Measurements from ENCODE around the gene ARID1B.

The ARID1B gene

DNA sequence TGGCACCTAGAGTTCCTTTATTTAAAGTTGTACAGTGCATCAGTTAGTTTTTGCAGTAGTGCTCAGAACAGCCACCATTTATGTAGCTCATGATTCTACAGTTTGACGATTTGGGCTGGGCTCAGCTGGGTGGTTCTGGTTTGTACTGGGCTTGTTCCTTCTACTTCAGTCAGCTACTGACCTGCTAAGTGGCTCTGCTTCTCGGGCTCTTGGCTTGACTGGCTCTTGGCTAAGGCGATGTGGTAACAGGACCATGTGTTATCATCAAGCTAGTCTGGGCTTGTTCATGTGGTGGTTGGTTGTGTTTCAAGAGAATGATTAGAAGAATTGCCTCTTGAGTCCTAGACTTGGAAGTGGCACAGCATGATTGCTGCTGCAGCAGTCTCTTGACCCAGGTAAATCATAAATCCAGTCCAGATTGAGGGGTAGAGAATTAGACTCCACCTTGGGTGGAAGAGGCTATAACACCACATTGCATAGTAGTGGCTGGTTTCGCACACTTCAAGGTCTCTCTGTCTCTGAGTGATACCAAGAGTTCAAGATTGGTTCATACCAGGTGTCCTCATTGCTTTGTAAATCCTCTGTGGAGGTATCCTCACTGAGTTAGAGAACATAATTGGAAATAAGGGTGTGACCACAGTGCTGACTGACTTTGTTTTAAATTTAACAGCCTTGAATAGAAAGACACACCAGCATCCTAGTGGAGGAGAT, 253.0 kb downstream of the ARID1B start:
- Histone ChIP-seq H4K8ac (ENCODE audit: low read depth, low read length) (no peak overlapping the region), H2AK5ac (ENCODE audit: low read length) (no peak overlapping the region), H3K27me3 (ENCODE audit: insufficient read depth, low read length) (no peaks in the 10 kb centered on the region), H3K79me1 (ENCODE audit: low read length) (peaks cover 2% of the 10 kb centered on the region), H3K27ac (ENCODE audit: low read depth, low read length) (no peak overlapping the region), H3K14ac (ENCODE audit: low read length) (no peak overlapping the region), H3K18ac (ENCODE audit: low read length) (no peak overlapping the region), H3K4me1 (ENCODE audit: control insufficient read depth in 1 of 2, insufficient read depth in 2 of 2, low read length in 2 of 2) (no peaks in the 10 kb centered on the region), H3K9me3 (ENCODE audit: insufficient read depth, low read depth, low read length) (no peaks in the 10 kb centered on the region), H2BK12ac (ENCODE audit: low read length) (no peak overlapping the region), H2BK5ac (ENCODE audit: low read depth, low read length, poor library complexity) (no peak overlapping the region), H3K23ac (ENCODE audit: low read length) (no peak overlapping the region), H3K4me3 (ENCODE audit: low read depth, low read length) (no peak overlapping the region), H3K4me2 (ENCODE audit: low read length) (no peak overlapping the region), H2AFZ (ENCODE audit: insufficient read depth, low read length, poor library complexity) (no peak overlapping the region), H2BK120ac (ENCODE audit: insufficient read depth, low read length, poor library complexity) (no peak overlapping the region), H4K91ac (ENCODE audit: low read depth, low read length) (no peak overlapping the region), H3K9ac (ENCODE audit: low read length) (no peak overlapping the region), H3K4ac (ENCODE audit: low read depth, low read length) (no peak overlapping the region), H3K79me2 (ENCODE audit: control insufficient read depth, insufficient read depth, low read length, poor library complexity) (peaks cover 3% of the 10 kb centered on the region), H4K12ac (ENCODE audit: low read depth, low read length) (no peak overlapping the region), H3K36me3 (ENCODE audit: control insufficient read depth in 1 of 2, insufficient read depth in 2 of 2, low read length in 2 of 2) (no peaks in the 10 kb centered on the region)
- DNase-seq: no peak
- no CpG with 5 or more reads among the region's 4 CpGs for WGBS (ENCODE audit: extremely low coverage, insufficient coverage, insufficient read length)

DNA sequence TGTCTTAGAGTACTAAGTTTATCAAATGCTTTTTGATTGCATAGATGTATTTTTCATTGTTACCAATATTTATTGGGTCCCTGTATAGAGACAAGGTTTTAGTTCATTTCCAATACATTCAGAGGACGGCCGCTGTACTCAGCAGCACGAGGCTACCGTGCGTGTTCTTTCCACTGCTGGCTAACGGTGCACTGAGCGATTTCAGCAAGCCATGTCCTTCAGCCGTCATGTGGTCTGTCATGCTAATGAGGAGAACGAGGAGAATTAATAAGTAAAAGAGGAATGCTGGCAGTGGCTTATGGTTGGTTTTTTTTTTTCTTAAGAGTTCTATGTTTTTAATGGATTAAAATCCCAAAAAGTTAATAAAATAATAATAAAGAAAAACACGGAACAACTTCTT, 253.6 kb downstream of the ARID1B start:
- Histone ChIP-seq H3K18ac (ENCODE audit: low read length) (no peak overlapping the region), H3K4me1 (ENCODE audit: control insufficient read depth in 1 of 2, insufficient read depth in 2 of 2, low read length in 2 of 2) (peaks cover 2% of the 10 kb centered on the region in 2 experiments), H3K36me3 (ENCODE audit: control insufficient read depth in 1 of 2, insufficient read depth in 2 of 2, low read length in 2 of 2) (no peaks in the 10 kb centered on the region), H2BK120ac (ENCODE audit: insufficient read depth, low read length, poor library complexity) (no peak overlapping the region), H3K79me1 (ENCODE audit: low read length) (peaks cover 3% of the 10 kb centered on the region), H2BK5ac (ENCODE audit: low read depth, low read length, poor library complexity) (no peak overlapping the region), H3K4me3 (ENCODE audit: low read depth, low read length) (no peak overlapping the region), H3K27ac (ENCODE audit: low read depth, low read length) (no peak overlapping the region), H3K4me2 (ENCODE audit: low read length) (no peak overlapping the region), H3K79me2 (ENCODE audit: control insufficient read depth, insufficient read depth, low read length, poor library complexity) (peaks cover 3% of the 10 kb centered on the region), H4K8ac (ENCODE audit: low read depth, low read length) (no peak overlapping the region), H2AK5ac (ENCODE audit: low read length) (no peak overlapping the region), H2AFZ (ENCODE audit: insufficient read depth, low read length, poor library complexity) (no peak overlapping the region), H4K12ac (ENCODE audit: low read depth, low read length) (no peak overlapping the region), H3K9me3 (ENCODE audit: insufficient read depth, low read depth, low read length) (no peaks in the 10 kb centered on the region), H3K23ac (ENCODE audit: low read length) (no peak overlapping the region), H3K4ac (ENCODE audit: low read depth, low read length) (no peak overlapping the region), H2BK12ac (ENCODE audit: low read length) (no peak overlapping the region), H3K27me3 (ENCODE audit: insufficient read depth, low read length) (no peaks in the 10 kb centered on the region), H4K91ac (ENCODE audit: low read depth, low read length) (no peak overlapping the region), H3K14ac (ENCODE audit: low read length) (no peak overlapping the region), H3K9ac (ENCODE audit: low read length) (no peak overlapping the region)
- DNase-seq: no peak
- no CpG with 5 or more reads among the region's 10 CpGs for WGBS (ENCODE audit: extremely low coverage, insufficient coverage, insufficient read length)

DNA sequence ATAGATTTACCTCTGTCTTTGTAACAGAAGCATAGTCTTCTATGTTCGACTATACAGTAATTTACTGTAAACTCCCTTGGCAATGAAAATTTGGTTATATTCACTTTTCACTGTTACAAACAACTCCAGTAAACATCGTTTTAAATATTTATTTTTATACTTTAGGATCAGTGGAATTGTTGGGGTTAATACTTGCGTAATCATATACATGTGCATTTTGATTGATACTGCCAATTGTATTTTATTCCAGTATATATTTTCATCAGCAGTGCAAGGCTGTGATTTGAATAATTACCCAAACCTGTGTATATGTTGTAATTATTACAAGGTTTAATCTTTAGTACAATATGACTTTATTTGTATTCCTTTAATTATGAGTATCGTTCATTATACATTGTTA, 255.7 kb downstream of the ARID1B start:
- no CpG with 5 or more reads among the region's 4 CpGs for WGBS (ENCODE audit: extremely low coverage, insufficient coverage, insufficient read length)
- no peak overlapping the region for H3K14ac ChIP-seq (ENCODE audit: low read length)

DNA sequence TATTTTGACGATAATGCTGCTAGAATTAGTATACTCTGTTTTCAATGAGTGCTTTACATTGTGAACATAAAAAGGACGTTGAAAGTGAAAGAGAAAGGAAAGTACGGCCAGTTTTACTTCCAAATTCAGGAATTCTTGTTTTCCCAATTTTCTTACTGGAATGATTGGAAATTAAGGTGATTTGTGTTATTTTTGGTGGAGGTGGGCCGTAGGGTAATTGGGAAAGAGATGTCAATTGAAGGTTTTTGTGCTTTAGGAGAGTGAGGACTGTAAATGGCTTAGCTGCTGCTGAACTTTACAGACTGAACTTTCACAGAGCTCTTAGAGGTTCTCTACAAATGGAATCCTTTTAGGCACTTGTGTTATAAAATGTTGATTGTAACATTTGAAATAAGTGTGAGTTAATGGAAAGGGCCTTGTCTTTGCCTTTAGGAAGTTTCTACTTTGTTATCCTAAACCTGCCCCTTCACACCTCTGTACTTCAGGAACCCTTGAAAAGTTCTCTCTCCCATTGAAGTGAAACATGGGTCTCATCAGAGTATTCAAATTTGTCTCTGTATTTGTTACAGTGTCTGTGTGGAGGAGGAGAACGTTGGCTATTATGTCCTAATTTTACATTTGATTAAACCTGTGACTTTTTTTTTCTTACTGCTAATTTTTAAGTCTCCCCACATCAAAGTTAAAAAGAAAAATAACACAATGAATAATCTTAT, 256.4 kb downstream of the ARID1B start:
- no peak overlapping the region for H2AK5ac ChIP-seq (ENCODE audit: low read length)
- H3K4me1 ChIP-seq (ENCODE audit: control insufficient read depth in 1 of 2, insufficient read depth in 2 of 2, low read length in 2 of 2): peaks cover 8 to 11% of the 10 kb centered on the region in 2 experiments
- no peak overlapping the region for H2BK120ac ChIP-seq (ENCODE audit: insufficient read depth, low read length, poor library complexity)
- no peak overlapping the region for H3K4ac ChIP-seq (ENCODE audit: low read depth, low read length)
- H3K27ac ChIP-seq (ENCODE audit: low read depth, low read length): no peak overlapping the region
- H2BK5ac ChIP-seq (ENCODE audit: low read depth, low read length, poor library complexity): no peak overlapping the region
- H4K8ac ChIP-seq (ENCODE audit: low read depth, low read length): no peak overlapping the region
- H3K9me3 ChIP-seq (ENCODE audit: insufficient read depth, low read depth, low read length): no peaks in the 10 kb centered on the region
- H2BK12ac ChIP-seq (ENCODE audit: low read length): no peak overlapping the region
- no peak overlapping the region for H3K4me3 ChIP-seq (ENCODE audit: low read depth, low read length)
- H3K79me2 ChIP-seq (ENCODE audit: control insufficient read depth, insufficient read depth, low read length, poor library complexity): peaks cover 7% of the 10 kb centered on the region
- H3K23ac ChIP-seq (ENCODE audit: low read length): no peak overlapping the region
- 95% methylated on average over 1 of the region's 5 CpGs for WGBS (ENCODE audit: extremely low coverage, insufficient coverage, insufficient read length)
- H3K27me3 ChIP-seq (ENCODE audit: insufficient read depth, low read length): no peaks in the 10 kb centered on the region
- no peak overlapping the region for H3K14ac ChIP-seq (ENCODE audit: low read length)
- no peak overlapping the region for H4K12ac ChIP-seq (ENCODE audit: low read depth, low read length)
- no peak for DNase-seq
- no peak overlapping the region for H3K4me2 ChIP-seq (ENCODE audit: low read length)
- H3K9ac ChIP-seq (ENCODE audit: low read length): no peak overlapping the region
- H3K79me1 ChIP-seq (ENCODE audit: low read length): peaks cover 10% of the 10 kb centered on the region
- no peak overlapping the region for H4K91ac ChIP-seq (ENCODE audit: low read depth, low read length)
- no peak overlapping the region for H2AFZ ChIP-seq (ENCODE audit: insufficient read depth, low read length, poor library complexity)
- H3K36me3 ChIP-seq (ENCODE audit: control insufficient read depth in 1 of 2, insufficient read depth in 2 of 2, low read length in 2 of 2): no peaks in the 10 kb centered on the region
- H3K18ac ChIP-seq (ENCODE audit: low read length): no peak overlapping the region

More for the DNA sequence above, 255.7 kb downstream of the ARID1B start:
- Histone ChIP-seq H2BK120ac (ENCODE audit: insufficient read depth, low read length, poor library complexity) (no peak overlapping the region), H3K4me1 (ENCODE audit: control insufficient read depth in 1 of 2, insufficient read depth in 2 of 2, low read length in 2 of 2) (peaks cover 8 to 11% of the 10 kb centered on the region in 2 experiments), H3K4ac (ENCODE audit: low read depth, low read length) (no peak overlapping the region), H3K23ac (ENCODE audit: low read length) (no peak overlapping the region), H3K79me1 (ENCODE audit: low read length) (peaks cover 10% of the 10 kb centered on the region), H2BK12ac (ENCODE audit: low read length) (no peak overlapping the region), H2AK5ac (ENCODE audit: low read length) (no peak overlapping the region), H3K4me3 (ENCODE audit: low read depth, low read length) (no peak overlapping the region), H4K12ac (ENCODE audit: low read depth, low read length) (no peak overlapping the region), H3K27me3 (ENCODE audit: insufficient read depth, low read length) (no peaks in the 10 kb centered on the region), H3K79me2 (ENCODE audit: control insufficient read depth, insufficient read depth, low read length, poor library complexity) (peaks cover 7% of the 10 kb centered on the region), H3K36me3 (ENCODE audit: control insufficient read depth in 1 of 2, insufficient read depth in 2 of 2, low read length in 2 of 2) (no peaks in the 10 kb centered on the region), H3K27ac (ENCODE audit: low read depth, low read length) (no peak overlapping the region), H4K8ac (ENCODE audit: low read depth, low read length) (no peak overlapping the region), H2BK5ac (ENCODE audit: low read depth, low read length, poor library complexity) (no peak overlapping the region), H3K18ac (ENCODE audit: low read length) (no peak overlapping the region), H3K9me3 (ENCODE audit: insufficient read depth, low read depth, low read length) (no peaks in the 10 kb centered on the region), H3K9ac (ENCODE audit: low read length) (no peak overlapping the region), H3K4me2 (ENCODE audit: low read length) (no peak overlapping the region), H2AFZ (ENCODE audit: insufficient read depth, low read length, poor library complexity) (no peak overlapping the region), H4K91ac (ENCODE audit: low read depth, low read length) (no peak overlapping the region)
- DNase-seq: no peak

Data from trophoblast cell (in vitro differentiated cells and primary cell).